ENCODE data around the gene IFI27L2.

The IFI27L2 gene

GRCh38 chr14:94171208-94171607 is 41.8 kb upstream of the IFI27L2 start:
- DNase-seq (ENCODE audit: low read depth in 1 of 2, low spot score in 1 of 2): no peak
- Histone ChIP-seq H3K27me3 (ENCODE audit: insufficient read depth, poor library complexity, severe bottlenecking) (peaks cover 35% of the 10 kb centered on the region), H3K4me3 (replicated peaks; ENCODE audit: insufficient read depth, low read length) (no peak overlapping the region), H3K27ac (replicated peaks) (no peak overlapping the region)
- no peak for TF ChIP-seq REST (IDR thresholded peaks at IDR 0.05; ENCODE audit: insufficient replicate concordance, low read depth)
- TF ChIP-seq GABPA (IDR thresholded peaks at IDR 0.05; ENCODE audit: low read depth): no peak
- TF ChIP-seq SPI1 (IDR thresholded peaks at IDR 0.05; ENCODE audit: borderline replicate concordance, low read depth): no peak
- TF ChIP-seq POLR2AphosphoS5 (IDR thresholded peaks at IDR 0.05; ENCODE audit: low read depth): no peak
- no peak for TF ChIP-seq CTCF (IDR thresholded peaks at IDR 0.05; ENCODE audit: insufficient read depth, low read length)

- H3K27me3 ChIP-seq (ENCODE audit: insufficient read depth, poor library complexity, severe bottlenecking): peaks cover 24% of the 10 kb centered on the region
- H3K4me3 ChIP-seq (replicated peaks; ENCODE audit: insufficient read depth, low read length): no peak overlapping the region
- TF ChIP-seq POLR2AphosphoS5 (IDR thresholded peaks at IDR 0.05; ENCODE audit: low read depth) (no peak), REST (IDR thresholded peaks at IDR 0.05; ENCODE audit: insufficient replicate concordance, low read depth) (no peak), GABPA (IDR thresholded peaks at IDR 0.05; ENCODE audit: low read depth) (no peak), CTCF (IDR thresholded peaks at IDR 0.05; ENCODE audit: insufficient read depth, low read length) (no peak), SPI1 (IDR thresholded peaks at IDR 0.05; ENCODE audit: borderline replicate concordance, low read depth) (no peak)
- H3K27ac ChIP-seq (replicated peaks): no peak overlapping the region
- DNase-seq (ENCODE audit: low read depth in 1 of 2, low spot score in 1 of 2): no peak
Observed at GRCh38 chr14:94170136-94170535, 40.7 kb upstream of the IFI27L2 start.

GRCh38 chr14:94165744-94166143 is 36.3 kb upstream of the IFI27L2 start:
- TF ChIP-seq POLR2AphosphoS5 (IDR thresholded peaks at IDR 0.05; ENCODE audit: low read depth) (no peak), GABPA (IDR thresholded peaks at IDR 0.05; ENCODE audit: low read depth) (no peak), SPI1 (IDR thresholded peaks at IDR 0.05; ENCODE audit: borderline replicate concordance, low read depth) (no peak), CTCF (IDR thresholded peaks at IDR 0.05; ENCODE audit: insufficient read depth, low read length) (no peak), REST (IDR thresholded peaks at IDR 0.05; ENCODE audit: insufficient replicate concordance, low read depth) (no peak)
- Histone ChIP-seq H3K27me3 (ENCODE audit: insufficient read depth, poor library complexity, severe bottlenecking) (no peaks in the 10 kb centered on the region), H3K4me3 (replicated peaks; ENCODE audit: insufficient read depth, low read length) (no peak overlapping the region), H3K27ac (replicated peaks) (no peak overlapping the region)
- no peak for DNase-seq (ENCODE audit: low read depth in 1 of 2, low spot score in 1 of 2)

All from HL-60 (cell line).